HG02884 (cell line): ENCODE measurements around the gene PAQR5.
"Not testable (repeated sequence)": the region's sequence is repeated elsewhere in the genome, so short reads cannot be mapped to it uniquely, and the experiment has no call there.

ENCODE experiments used
- ATAC-seq: cut with Tn5 transposase; IDR thresholded peaks from one replicate; pipeline ENCODE4 v1.9.1; 2021; ENCODE audit warnings: mild to moderate bottlenecking, moderate library complexity; ENCODE audit not compliant: unreplicated experiment

The PAQR5 gene

DNA sequence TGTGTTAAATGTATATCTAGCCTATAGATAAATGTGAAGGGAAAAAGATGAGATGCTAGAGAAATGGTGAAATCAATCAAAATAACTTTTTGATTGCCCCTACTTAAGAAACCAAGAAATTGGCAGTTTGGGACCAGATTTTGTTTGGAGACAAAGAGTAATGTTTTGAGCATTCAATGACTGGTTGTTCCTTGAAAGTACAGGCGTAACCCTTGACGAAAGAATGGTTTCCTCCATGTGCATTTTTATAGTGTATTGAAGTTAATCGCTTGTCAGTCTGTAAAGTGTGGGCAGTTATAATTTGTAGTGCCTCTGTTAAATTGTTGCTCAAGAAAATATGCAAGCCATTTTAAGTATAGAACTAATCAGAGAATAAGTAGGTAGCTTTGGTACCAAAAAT, 116.7 kb downstream of the PAQR5 start:
- no peak for ATAC-seq

DNA sequence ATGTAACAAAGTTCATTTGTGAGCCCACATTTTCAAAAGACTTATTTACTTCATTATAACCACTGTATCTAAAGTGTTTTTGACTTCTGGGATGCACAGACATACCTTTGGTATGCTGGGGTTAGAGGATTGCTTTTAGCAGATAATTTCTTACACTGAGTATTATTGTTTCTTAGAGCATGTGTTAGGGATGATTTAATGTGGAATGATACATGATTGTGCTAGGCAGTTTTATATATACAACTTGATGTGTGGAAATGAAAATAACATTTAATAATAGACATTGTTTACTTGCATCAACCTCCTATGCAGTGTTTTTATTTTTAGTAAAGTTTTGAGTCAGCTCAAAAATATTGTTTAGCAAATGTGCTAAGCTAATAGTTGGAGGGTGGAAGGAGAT, 118.9 kb downstream of the PAQR5 start:
- no peak for ATAC-seq

DNA sequence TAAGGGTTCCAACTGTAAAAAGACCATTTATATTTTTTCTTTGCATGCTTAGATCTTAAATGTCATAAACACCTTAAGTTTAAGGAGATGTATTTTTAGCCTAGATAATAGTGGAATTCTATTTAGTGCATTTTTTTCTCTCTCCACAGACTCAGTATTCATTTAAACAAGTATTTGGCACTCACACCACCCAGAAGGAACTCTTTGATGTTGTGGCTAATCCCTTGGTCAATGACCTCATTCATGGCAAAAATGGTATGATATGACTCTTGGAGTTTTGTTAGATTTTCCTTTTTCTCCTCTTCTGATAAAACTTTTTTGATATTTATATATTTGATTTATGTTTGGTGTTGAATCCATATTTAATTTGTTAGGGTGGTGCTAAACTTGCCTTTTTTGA, 122.8 kb downstream of the PAQR5 start:
- no peak for ATAC-seq

DNA sequence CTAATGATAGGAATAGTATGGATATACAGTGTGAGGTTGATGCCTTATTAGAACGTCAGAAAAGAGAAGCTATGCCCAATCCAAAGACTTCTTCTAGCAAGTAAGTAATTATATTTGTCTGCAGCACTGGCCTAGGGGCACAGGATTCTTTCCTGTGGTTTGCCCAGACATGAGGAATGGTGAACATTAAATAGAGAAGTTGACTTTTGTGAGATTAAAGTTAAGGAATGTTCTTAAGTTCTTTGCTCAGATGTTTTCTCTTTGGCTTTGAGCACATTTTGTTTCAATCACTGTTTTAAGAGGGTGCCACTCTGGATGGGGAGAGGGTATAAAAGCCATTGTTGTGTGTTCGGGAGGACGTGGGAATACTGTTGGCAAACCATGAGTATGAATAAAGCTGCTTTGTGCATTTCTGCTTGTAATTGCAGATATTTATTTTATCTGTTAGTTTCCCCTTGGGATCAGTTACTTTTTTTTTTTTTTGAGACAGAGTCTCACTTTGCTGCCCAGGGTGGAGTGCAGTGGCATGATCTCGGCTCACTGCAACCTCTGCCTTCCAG, 123.7 kb downstream of the PAQR5 start:
- ATAC-seq = no peak

DNA sequence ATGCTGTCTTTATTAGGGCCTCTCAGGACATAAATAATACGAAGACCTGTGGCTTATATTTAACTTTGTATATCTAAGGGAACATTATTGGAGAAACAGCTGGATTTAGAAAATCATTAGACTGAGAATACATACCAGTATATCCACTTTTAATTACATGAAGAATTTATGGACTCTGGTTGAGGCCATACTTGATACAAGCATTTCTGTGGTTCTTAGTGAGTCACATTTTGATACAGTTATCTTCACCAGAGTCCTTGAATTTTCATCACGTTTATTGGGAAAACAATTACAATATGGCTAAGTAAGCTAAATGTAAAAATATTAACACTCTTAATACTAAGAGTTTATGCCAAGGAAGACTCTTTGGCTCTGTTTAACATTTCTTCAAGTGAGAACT, 125.3 kb downstream of the PAQR5 start:
- ATAC-seq = no peak

DNA sequence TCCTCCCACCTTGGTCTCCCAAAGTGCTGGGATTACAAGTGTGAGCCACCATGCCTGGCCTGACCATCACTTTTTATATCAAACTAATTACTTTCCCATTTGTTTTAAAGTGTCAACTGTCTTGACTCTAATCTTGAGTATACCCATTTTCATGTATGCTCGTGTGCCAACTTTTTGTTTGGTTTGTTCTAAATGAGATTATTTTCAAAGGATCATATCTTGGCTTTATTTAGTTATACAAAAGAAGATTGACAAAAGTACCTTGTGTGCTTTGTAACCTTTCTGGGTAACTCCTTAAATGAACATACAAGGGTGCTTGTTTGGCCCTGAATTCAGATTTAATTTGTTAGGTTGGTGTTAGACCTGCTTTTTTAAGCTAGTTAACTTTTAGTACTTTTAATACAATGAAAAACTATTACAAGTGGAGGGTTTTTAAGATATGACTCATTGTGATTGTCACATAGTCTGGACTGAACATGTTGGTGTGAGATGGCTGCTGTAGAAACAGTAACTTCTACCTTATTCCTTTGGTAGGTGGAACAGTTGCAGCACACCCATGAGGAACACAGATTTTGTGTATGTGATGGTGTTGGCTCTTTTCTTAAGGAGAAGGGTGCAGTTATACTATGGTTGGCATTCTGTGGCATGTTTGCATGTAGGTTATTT, 126.2 kb downstream of the PAQR5 start:
- ATAC-seq = no peak

DNA sequence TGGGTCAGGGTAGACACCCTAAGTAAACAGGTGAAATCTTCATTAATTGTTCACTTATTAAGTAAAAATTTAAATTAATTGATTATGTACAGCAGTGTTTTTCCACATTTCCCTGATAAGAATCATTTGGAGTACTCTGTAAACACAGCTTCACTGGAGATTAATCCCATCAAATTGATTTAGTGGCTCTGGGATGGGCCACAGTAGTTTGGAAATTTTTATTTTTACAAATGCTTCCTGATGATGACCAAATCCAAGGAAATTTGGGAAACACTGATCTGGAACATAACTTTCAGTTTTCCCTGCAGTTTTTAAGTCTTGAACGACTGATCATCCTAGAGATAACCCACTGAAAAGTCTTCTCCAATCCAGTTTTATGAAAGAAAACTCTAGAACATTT, 135.1 kb downstream of the PAQR5 start:
- no peak for ATAC-seq

DNA sequence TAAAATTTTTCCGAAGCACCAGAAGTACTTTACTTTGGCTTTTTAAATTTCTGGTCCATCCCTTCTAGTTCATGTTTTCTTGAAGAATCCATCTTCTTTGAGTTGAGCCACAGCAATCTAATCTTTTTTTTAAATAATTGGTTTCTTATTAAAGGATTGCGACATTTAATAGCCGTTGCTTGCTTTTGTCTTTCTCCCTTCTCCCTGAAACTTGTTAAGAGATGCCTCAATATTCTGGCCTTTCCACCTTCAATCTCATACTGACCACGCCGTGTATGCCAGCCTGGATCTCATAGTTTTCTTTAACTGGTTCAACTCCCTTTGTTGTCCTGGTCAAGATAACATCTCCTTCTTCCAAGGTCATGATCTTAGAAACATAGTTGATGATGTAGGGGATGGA, 135.5 kb downstream of the PAQR5 start:
- ATAC-seq = no peak

DNA sequence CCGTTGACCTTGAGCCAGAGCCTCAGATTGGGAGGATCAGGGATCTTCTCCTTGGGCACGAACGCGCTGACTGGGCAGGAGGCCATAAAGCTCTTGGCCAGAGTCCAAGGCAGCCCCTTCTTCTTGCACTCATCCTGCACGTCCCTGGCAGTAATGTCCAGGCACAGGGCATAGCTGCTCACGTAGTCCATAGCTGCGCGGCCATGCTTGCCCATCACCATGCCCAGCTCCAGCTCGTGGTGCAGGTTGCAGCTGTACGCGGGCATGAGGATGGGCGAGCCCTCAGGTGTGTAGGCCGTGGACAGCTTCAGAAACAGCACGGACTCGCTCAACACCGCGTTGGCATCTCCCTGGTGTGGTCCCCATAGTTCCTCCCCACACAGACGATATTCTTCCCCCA, 136.0 kb downstream of the PAQR5 start:
- no peak for ATAC-seq

DNA sequence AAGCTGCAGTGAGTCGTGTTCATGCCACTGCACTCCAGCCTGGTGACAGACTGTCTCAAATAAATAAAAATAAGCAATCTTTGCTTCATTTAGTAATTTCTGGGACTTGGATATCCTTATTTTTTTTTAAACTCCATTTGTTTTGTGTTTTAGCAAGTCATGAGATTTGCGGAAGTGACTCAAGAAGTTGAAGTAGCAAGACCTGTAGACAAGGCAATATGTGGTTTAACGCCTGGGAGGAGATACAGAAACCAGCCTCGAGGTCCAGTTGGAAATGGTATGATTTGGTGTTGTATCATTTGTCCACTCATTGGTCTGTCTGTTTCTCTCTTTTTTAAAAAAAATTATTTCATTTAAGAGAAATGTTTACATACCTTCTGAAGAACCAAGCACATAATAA, 137.3 kb downstream of the PAQR5 start:
- no peak for ATAC-seq

DNA sequence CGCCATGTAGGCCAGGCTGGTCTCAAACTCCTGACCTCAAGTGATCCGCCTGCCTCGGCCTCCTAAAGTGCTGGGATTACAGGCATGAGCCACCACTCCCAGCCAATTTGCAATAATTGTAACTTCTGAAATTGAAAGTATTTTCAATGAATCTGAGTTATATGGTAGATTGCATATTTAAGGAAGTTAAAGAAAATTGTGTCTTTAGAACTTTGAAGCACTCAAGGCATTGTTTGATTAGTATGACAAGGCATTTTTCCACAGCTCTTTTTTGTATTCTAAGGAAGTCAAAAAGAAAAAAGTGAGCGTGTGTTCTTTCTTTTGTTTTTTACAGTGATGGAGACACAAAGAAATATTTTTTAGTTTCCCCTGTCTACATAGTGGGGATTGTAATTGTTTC, 138.2 kb downstream of the PAQR5 start:
- no peak for ATAC-seq

DNA sequence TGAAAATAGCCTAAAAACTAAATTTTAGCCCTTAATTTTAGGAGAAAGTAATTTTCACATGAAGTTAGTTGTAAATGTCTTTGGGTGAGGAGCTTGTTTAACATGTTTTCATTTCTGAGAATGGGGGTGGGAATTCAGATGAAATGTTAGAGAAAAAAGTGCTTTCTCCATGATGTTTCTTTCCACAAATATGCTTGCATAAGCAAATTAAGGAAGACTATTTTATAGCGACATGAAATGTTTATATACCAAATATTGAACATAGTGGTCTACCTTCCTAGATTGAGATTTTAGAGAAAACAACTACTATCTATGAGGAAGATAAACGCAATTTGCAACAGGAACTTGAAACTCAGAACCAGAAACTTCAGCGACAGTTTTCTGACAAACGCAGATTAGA, 140.9 kb downstream of the PAQR5 start:
- ATAC-seq = no peak

DNA sequence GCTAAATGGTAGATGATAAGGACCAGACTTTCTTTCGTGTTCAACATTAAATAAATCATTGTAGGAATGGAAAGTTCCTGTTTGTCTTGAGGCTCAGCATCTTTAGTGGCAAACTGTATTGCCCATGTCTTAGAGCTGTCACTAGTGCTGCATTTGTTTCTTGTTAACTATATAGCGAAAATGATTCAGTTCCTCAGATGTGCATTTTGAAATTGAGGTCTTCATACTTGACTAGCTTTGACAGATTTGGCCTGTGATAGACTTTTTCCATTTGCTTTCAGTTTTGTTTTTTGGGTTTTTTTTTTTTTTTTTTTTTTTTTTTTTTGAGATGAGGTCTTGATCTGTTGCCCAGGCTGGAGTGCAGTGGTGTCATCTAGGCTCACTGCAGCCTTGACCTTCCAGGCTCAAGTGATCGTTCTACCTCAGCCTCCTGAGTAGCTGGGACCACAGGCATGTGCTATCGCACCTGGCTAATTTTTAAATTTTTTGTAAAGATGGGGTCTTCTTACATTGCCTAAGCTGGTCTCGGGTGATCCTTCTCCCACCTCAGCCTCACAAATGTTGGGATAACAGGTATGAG, 144.4 kb downstream of the PAQR5 start:
- no peak for ATAC-seq

DNA sequence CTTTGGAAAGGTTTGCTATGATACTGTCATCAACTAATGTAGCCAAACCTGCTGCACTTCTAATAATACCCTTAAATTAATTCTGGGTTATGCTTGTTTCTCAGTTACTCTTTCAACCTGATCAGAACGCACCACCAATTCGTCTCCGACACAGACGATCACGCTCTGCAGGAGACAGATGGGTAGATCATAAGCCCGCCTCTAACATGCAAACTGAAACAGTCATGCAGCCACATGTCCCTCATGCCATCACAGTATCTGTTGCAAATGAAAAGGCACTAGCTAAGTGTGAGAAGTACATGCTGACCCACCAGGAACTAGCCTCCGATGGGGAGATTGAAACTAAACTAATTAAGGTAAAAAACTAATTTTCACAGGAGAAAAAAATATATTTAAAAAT, 146.0 kb downstream of the PAQR5 start:
- ATAC-seq = no peak

DNA sequence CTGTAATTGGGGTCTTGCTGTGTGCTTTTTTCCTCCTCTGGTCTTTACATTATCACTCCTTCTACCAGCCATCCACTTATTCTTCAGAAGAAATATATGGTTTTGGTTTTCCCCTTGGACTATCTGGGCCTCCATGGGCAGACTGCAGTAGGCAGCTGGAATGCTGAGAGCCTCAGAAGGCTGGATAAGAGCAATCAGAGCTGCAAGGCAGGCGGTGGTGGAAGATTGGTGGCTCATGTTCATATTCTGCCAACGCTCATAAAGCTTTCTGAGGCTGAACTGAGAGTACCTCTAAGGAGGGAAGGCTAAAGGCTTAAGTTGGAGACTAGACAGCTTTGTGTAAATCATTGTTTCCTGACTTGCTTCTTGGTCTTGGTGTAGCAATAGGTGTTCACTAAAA, 148.2 kb downstream of the PAQR5 start:
- ATAC-seq = no peak

DNA sequence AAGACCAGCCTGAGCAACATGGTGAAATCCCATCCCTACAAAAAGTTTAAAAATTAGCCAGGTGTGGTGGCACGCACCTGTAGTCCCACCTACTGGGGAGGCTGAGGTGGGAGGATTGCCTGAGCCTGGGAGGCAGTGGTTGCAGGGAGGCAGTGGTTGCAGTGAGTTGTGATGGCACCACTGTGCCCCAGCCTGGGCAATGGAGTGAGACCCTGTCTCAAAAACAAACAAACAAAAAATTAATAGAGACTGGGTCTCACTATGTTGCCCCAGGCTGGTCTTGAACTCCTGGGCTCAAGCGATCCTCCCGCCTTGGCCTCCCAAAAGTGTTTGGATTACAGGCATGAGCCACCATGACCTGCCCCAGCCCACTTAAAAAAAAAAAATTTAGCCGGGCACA, 151.5 kb downstream of the PAQR5 start:
- not testable (repeated sequence) for ATAC-seq

DNA sequence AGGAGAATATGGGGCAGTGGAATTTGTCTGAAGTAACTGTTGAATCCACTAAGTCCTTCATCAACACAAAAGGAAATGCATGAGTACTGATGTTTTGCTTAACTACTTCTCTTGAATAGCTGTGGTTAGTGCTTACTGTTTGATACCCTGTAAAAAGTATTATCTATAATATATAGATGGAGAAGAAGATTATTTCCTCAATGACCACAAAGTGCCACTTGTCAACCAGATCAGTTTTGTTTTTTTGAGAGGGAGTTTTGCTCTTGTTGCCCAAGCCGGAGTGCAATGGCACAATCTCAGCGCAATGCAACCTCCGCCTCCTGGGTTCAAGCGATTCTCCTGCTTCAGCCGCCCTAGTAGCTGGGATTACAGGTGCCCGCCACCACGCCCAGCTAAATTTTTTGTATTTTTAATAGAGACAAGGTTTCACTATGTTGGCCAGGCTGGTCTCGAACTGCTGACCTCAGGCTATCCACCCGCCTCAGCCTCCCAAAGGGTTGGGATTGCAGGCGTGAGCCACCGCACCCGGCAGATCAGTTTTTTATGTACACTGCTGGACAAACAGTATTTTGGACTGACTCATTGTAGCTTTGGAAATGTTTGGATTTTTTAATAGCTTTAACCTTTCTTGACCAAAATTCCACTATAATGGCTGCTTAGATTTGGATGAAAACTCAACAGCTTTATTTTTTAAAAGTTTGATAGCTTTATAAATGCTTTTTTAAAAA, 152.4 kb downstream of the PAQR5 start:
- no peak for ATAC-seq

DNA sequence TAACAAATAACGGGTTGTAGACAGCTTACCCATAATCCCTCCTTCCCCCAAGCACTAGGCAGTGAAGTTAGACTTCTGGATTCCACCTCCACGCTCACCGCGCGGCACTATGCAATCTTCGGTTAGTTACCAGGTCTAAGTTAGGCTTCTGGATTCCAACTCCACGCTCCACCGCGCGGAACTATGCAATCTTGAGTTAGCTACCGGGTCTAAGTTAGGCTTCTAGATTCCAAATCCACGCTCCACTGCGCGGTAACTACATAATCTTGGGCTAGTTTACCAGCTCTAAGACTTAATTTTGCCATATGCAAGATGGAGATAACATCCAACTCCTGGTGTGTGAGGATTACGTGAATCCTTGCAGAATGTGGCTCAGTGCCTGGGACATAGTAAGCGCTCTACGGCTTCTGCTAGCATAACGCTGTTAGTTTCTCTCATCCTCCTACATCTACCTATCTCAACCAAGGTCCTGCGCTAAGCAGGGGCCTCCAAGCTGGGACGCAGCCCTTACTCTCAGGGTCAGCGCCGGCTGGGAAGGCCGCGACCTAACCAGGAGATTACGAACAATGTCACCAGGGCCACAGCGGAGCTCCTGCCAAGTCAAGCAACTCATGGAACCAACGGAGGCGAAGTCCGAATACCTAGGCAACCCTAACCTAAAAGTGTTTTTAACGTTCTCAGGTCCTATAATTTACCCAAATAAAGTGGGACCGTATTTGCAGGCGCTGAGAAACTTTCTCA, 153.4 kb downstream of the PAQR5 start:
- ATAC-seq = peak; percentile 27

DNA sequence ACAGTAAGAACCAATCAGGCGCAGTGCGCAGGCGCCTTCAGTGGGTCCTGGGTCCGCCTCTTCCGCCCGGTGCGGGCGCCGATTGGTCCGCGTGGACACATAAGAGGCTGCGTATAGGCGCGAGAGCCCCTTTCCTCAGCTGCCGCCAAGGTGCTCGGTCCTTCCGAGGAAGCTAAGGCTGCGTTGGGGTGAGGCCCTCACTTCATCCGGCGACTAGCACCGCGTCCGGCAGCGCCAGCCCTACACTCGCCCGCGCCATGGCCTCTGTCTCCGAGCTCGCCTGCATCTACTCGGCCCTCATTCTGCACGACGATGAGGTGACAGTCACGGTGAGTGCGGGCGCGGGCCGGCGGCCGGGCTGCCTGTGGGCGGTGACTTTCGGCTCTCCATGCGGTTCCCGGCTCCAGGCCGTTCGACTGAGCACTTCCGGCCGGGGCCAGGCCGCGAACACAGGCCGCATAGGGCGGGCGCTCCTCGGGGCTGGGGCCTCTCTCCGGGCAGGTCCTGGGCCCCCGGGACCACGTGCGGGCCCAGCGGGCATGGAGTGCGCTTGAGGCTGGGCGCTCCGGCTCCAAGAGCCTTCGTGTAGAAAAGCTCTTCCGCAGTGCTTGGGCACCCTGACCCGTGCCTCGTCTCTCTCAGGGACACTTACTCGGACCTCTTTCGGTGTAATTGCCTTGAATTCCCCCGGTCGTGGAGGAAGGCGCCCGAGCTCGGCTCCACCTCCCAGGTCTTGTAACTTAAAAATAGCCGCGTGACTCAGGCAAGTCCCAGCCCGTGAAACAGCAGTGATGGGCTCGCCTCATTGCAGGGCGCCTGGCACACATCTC, 154.2 kb downstream of the PAQR5 start, which contains the start of gene RPLP1:
TSS of gene RPLP1 (plus strand) at position 127 of the 830 bp plus-strand sequence. CDS start at position 258, 131 bp downstream.
- ATAC-seq = peak; percentile 67

DNA sequence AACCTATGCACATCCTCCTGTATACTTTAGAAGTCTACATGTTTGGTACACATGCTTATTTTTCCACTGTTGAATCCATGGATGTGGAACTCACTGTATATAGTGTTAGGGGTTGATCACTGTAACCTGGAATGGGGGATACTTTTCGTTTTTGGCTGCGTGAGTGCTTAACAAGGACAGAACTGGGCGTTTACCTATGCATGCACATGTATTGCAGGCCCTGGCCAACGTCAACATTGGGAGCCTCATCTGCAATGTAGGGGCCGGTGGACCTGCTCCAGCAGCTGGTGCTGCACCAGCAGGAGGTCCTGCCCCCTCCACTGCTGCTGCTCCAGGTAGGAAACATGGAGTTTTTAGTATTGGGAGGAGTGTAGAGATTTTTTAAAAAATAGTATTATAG, 156.2 kb downstream of the PAQR5 start:
- ATAC-seq = no peak
